GM12891 (cell line): ENCODE data around the gene KIAA1328.

Experiments used
- PAX5 ChIP-seq: IDR thresholded peaks from 2 replicates; pipeline ENCODE4 v1.6.1; 2011; ENCODE audit warnings: low read length, moderate library complexity, mild to moderate bottlenecking; ENCODE audit not compliant: insufficient read depth, severe bottlenecking
- POLR2A ChIP-seq: IDR thresholded peaks from 2 replicates; pipeline ENCODE4 v1.6.1; 2011; ENCODE audit warnings: low read depth, low read length, control low read depth
- POLR2AphosphoS5 ChIP-seq: IDR thresholded peaks from 2 replicates; pipeline ENCODE4 v1.6.1; 2011; ENCODE audit warnings: low read depth, low read length, control low read depth
- POU2F2 ChIP-seq: IDR thresholded peaks from 2 replicates; pipeline ENCODE4 v1.6.1; 2011; ENCODE audit warnings: low read depth, mild to moderate bottlenecking, control low read depth, low read length, moderate library complexity
- TAF1 ChIP-seq: IDR thresholded peaks from 2 replicates; pipeline ENCODE4 v1.6.1; 2011; ENCODE audit warnings: low read depth, low read length, control low read depth

GRCh38 chr18:36782710-36783109 is 46.2 kb upstream of the KIAA1328 start:
- TF ChIP-seq POLR2A (no peak), POU2F2 (no peak), TAF1 (no peak), POLR2AphosphoS5 (no peak), PAX5 (no peak)
